GM18951 (cell line): ENCODE data around the gene ALPP.
"Not testable (repeated sequence)": the region's sequence is repeated elsewhere in the genome, so short reads cannot be mapped to it uniquely, and the experiment has no call there.

Source experiments
- POLR2A ChIP-seq: IDR thresholded peaks from 4 replicates; pipeline ENCODE4 v1.6.1; 2011; ENCODE audit warnings: mild to moderate bottlenecking; ENCODE audit not compliant: insufficient read length, insufficient read depth; ENCODE audit errors: extremely low read depth
- in situ Hi-C: fragments of 300-500 bp; cut with MboI; formaldehyde crosslinking; loops from one replicate; pipeline ENCODE4 v1.12.0; 2022; ENCODE audit warnings: low sequenced_read_pairs, mixed read lengths, inconsistent platforms; ENCODE audit not compliant: unreplicated experiment

Gene ALPP

DNA sequence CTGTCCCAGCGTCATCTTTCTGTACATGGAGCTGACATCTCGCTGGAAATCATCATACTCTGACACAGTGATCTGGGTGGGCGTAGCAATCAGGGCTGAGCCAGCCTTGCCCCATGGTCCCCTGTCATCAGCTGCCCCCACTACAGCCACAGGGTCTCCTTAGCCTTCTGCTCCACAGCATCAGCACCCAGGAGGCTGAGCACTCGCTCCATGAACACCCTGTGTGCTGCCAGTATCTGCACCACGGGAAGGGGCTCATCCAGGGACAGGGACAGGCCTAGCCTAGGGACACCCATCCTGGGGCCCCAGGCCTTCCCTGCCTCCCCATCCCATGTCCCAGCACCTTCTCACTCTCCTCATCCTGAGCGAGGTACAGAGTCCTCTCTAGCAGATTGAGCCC, 39.5 kb downstream of the ALPP start:
- in situ Hi-C loops = no loop called here
- TF ChIP-seq POLR2A = no peak

DNA sequence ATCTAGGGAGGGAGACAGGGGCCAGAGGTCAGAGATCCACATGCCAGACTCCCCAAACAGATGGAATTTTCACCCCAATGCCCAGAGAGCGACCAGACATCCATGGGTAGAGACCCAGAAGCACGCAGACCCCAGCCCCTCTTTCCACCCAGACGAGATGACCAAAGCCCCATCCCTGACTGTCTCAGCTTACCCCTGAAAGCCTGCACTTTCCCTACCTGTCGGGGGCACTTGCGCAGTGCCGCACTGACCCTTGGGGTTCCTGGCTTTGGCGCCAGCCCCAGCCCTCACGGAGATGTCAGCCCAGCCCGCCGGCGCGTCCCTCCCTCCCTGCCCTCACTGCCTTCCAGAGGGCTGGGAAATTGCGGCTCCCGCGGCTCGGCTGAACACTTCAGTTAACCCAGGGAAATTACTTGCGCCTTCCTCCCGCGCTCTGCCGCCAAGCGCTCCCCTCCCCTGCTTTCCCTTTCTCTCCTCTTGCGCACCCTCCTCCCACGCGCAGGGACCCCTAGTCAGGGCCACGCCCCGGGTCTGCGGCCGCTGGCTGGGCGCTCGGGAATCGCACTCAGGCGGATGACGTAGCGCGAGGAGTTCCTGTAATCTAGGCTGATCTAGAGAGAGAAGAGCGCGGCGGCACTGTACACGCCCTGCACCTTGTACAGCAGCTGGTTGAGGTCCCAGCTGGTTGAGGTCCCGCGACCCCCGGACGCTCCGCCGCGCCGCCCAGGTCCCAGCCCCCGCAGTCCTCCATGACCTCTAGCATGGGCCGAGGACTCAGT, 40.1 kb downstream of the ALPP start:
- in situ Hi-C loops = no loop called here
- TF ChIP-seq POLR2A = no peak

DNA sequence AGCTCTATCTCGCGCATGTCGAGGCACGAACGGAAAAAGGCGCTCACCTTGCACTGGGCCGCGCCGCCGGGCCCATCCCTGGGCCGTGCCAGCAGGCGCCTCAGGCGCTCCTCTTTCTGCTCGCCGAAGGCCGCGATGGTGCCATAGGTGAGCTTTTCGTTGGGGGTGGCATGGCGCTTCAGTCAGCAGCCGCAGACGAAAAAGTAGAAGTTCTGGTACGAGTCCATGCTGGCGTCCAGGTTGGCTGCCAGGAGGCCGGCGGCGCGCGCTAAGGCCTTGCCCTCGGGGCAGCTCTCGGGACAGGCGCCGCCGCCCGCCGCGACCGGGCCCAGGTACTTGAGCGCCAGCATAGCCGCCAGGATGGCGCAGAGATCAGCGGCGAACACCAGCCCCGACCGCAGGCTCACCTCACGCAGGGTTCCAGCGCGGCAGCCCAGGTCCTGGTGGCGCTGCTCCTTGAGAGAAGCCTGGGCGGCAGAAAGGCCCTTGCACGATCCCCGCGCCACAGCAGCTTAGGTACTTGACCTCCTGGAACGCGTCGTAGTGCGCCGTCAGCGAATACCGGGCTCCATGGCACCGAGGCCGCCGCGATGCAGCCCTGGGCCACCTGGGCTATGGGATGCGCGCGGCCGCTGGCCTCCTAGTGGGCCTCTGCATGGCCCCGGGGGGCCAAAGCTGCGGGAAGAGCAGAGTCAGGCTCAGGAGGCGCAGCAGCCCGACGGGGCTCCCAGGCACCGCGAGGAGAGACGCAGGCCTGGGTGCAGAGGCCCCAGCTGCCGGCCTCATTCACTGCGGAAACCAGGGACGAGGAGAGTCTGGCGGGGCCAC, 40.9 kb downstream of the ALPP start:
- in situ Hi-C loops = no loop called here
- no peak for TF ChIP-seq POLR2A

DNA sequence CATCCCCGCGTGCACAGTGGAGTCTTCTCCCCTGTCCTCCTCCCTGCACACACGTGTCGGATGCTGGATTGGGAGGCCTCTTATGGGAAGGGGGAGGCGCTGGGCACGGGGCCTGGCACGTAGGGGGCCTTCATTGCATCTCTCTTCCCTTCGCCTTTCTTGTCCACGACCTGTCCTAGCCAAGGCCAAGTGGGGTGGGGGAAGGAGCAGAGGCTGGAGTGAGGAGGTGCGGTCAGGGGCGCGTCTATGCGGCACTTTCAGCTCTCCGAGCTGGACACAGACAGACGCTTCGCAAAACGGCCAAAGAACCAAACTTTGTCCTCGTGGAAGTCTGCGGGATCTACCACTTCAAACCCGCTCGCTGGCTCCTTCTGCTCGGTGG, 41.5 kb downstream of the ALPP start:
- no peak for TF ChIP-seq POLR2A
- in situ Hi-C loops = no loop called here

DNA sequence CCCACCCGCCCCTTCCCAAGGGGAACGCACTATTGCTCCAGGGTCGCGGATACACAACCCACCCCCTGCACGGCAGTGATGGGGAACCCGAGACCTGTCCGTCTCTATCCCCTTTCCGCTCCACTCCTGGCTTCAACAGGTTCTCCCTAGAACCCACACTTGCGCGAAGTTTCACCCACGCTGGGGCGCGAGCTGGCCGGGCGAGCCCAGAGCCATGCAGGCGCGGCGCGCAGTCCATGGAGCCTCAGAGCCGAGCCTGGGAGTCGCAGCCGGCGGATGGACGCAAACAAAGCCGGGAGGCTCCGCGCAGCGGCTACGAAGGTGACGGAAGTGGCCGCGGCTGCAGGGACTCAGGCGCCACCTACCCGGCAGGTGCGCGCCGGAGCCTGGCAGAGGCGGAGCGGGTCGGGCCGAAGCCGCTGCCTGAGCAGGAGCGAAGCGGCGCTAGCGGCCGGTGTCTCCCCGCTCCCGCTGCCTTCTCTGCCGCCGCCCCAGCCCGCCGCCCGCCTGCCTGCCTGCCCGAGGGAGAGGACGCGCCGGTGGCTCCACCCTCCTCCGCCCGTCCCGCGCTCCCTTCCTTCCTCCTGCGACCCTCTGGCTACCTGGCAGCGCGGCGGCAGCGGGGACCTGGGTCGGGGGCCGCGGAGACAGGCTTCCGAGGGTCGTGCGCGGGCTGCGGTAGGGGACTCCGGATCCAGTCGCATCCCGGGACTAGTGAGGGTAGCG, 42.1 kb downstream of the ALPP start:
- in situ Hi-C loops = no loop called here
- no peak for TF ChIP-seq POLR2A

DNA sequence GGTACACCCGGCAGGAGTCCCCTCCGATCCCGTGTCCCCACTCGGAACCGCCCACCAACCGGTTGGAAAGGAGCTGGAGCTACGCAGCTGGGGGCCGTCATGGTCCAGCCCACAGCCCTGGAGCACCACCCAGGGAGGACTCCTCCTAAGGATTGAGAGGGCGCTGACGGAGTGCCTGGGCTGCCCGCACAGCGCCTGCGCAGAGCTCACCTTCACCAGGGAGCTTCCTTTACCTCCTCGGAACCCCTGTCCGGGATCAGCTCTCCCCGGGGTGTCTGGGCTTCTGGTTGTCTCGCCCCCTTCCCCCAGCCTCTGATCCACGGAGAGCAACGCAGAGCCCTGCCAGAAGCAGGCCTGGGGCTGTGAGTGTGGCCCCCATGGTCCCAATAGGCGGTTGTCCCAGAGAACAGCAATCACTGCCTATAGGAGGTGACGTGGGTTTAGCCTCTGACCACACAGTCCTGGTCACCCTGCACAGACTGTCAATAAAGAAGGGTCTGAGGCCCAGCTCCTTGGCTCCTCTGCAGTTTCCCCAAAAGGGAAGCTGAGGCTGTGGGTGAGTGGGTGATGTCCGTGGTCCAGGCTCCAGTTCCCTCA, 42.7 kb downstream of the ALPP start:
- no peak for TF ChIP-seq POLR2A
- in situ Hi-C loops = no loop called here

DNA sequence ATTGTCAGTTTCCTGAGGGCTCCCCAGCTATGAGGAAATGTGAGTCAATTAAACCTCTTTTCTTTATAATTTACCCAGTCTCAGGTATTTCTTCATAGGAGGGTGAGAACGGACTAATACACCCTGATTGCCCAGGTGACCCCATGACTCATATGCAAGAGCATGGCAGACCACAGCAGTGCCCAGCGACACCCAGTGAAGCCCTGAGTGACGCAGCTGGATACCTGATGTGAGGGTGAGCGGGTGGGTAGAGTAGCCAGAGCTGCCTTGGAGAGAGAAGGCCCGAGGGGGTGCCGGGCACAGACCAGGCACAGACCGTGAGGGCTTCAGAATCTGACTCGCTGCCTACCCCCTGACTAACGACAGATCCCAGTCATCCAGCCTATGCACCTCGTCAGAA, 43.5 kb downstream of the ALPP start:
- in situ Hi-C loops = no loop called here
- no peak for TF ChIP-seq POLR2A

DNA sequence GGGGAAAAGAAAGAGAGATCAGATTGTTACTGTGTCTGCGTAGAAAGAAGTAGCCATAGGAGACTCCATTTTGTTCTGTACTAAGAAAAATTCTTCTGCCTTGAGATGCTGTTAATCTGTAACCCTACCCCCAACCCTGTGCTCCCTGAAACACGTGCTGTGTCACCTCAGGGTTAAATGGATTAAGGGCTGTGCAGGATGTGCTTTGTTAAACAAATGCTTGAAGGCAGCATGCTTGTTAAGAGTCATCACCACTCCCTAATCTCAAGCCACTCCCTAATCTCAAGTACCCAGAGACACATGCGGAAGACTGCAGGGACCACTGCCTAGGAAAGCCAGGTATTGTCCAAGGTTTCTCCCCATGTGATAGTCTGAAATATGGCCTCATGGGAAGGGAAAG, 44.4 kb downstream of the ALPP start:
- in situ Hi-C loops = not testable (repeated sequence)

DNA sequence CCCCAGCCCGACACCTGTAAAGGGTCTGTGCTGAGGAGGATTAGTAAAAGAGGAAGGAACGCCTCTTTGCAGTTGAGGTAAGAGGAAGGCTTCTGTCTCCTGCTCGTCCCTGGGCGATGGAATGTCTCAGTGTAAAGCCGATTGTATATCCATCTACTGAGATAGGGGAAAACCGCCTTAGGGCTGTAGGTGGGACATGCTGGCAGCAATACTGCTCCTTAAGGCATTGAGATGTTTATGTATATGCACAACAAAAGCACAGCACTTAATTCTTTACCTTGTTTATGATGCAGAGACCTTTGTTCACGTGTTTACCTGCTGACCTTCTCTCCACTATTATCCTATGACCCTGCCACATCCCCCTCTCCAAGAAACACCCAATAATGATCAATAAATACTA, 44.9 kb downstream of the ALPP start:
- in situ Hi-C loops = not testable (repeated sequence)

DNA sequence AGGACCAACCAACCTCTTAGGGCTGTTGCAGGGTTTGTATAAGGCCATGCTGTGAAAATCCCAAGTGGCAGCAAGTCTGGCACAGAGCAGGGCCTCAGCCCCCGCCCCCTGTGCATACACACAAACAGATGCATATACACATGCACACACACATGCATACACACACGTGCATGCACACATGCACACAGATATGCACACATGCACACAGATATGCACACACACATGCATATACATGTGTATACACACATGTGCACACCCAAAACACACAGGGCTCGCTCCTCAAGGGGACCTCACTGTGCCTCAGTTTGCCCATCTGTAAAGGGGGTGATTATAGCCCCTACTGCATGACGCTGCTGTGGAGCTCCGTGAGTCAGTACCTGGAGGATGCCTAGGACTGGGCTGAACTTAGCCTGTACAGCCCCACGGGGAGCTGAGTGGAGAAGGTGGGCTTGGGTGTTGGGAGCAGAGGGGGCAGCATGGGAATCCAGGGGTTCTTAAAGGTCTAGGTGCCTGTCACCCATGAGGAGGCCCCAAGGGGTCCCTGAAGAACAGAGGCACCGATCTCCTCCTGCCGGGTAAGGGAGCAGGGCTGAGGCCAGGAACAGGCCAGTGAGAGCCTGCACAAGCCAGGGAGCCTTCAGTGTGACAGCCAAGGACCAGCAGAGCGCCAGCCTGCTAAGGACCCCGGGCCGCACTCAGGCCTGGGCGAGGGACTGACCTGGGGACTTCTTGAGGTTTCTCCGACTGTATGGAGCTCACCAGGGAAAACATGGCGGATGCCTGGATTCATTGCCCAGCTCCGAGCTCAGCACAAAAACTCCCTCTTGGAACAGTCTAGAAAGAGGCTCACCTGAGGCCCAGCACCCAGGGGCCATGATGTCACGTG, 53.4 kb downstream of the ALPP start:
- TF ChIP-seq POLR2A = no peak
- in situ Hi-C loops = loop anchor here (10.0 kb wide), 1 partner anchor 527 kb away; no protein-coding TSS in a partner anchor
